ENCODE data around the gene APOA4.

The APOA4 gene

DNA sequence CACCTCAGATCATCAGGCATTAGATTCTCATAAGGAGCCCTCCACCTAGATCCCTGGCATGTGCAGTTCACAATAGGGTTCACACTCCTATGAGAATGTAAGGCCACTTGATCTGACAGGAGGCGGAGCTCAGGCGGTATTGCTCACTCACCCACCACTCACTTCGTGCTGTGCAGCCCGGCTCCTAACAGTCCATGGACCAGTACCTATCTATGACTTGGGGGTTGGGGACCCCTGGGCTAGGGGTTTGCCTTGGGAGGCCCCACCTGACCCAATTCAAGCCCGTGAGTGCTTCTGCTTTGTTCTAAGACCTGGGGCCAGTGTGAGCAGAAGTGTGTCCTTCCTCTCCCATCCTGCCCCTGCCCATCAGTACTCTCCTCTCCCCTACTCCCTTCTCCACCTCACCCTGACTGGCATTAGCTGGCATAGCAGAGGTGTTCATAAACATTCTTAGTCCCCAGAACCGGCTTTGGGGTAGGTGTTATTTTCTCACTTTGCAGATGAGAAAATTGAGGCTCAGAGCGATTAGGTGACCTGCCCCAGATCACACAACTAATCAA lies 8.8 kb upstream of the APOA4 start:
- H3K9me3 ChIP-seq (ENCODE audit: severe bottlenecking), result no peaks in the 10 kb centered on the region
- H3K27ac ChIP-seq, result no peak overlapping the region
- H3K4me3 ChIP-seq (ENCODE audit: low read depth, low read length), result no peak overlapping the region
- DNase-seq, result no peak
- TF ChIP-seq, protein P1, sequence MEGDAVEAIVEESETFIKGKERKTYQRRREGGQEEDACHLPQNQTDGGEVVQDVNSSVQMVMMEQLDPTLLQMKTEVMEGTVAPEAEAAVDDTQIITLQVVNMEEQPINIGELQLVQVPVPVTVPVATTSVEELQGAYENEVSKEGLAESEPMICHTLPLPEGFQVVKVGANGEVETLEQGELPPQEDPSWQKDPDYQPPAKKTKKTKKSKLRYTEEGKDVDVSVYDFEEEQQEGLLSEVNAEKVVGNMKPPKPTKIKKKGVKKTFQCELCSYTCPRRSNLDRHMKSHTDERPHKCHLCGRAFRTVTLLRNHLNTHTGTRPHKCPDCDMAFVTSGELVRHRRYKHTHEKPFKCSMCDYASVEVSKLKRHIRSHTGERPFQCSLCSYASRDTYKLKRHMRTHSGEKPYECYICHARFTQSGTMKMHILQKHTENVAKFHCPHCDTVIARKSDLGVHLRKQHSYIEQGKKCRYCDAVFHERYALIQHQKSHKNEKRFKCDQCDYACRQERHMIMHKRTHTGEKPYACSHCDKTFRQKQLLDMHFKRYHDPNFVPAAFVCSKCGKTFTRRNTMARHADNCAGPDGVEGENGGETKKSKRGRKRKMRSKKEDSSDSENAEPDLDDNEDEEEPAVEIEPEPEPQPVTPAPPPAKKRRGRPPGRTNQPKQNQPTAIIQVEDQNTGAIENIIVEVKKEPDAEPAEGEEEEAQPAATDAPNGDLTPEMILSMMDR (IDR thresholded peaks at IDR 0.05; ENCODE audit: low read depth, low read length), result no peak
- no peaks in the 10 kb centered on the region for H3K36me3 ChIP-seq
- H3K27me3 ChIP-seq (ENCODE audit: insufficient read depth, low read depth, severe bottlenecking), result no peaks in the 10 kb centered on the region

DNA sequence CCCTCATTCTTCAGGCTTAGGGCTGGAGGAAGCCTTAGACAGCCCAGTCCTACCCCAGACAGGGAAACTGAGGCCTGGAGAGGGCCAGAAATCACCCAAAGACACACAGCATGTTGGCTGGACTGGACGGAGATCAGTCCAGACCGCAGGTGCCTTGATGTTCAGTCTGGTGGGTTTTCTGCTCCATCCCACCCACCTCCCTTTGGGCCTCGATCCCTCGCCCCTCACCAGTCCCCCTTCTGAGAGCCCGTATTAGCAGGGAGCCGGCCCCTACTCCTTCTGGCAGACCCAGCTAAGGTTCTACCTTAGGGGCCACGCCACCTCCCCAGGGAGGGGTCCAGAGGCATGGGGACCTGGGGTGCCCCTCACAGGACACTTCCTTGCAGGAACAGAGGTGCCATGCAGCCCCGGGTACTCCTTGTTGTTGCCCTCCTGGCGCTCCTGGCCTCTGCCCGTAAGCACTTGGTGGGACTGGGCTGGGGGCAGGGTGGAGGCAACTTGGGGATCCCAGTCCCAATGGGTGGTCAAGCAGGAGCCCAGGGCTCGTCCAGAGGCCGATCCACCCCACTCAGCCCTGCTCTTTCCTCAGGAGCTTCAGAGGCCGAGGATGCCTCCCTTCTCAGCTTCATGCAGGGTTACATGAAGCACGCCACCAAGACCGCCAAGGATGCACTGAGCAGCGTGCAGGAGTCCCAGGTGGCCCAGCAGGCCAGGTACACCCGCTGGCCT lies 7.2 kb upstream of the APOA4 start:
- Histone ChIP-seq H3K27ac (no peak overlapping the region), H3K9me3 (ENCODE audit: severe bottlenecking) (no peaks in the 10 kb centered on the region), H3K27me3 (ENCODE audit: insufficient read depth, low read depth, severe bottlenecking) (no peaks in the 10 kb centered on the region), H3K4me3 (ENCODE audit: low read depth, low read length) (no peak overlapping the region), H3K36me3 (no peaks in the 10 kb centered on the region)
- TF ChIP-seq, protein P1 (IDR thresholded peaks at IDR 0.05; ENCODE audit: low read depth, low read length), result no peak
- no peak for DNase-seq

DNA sequence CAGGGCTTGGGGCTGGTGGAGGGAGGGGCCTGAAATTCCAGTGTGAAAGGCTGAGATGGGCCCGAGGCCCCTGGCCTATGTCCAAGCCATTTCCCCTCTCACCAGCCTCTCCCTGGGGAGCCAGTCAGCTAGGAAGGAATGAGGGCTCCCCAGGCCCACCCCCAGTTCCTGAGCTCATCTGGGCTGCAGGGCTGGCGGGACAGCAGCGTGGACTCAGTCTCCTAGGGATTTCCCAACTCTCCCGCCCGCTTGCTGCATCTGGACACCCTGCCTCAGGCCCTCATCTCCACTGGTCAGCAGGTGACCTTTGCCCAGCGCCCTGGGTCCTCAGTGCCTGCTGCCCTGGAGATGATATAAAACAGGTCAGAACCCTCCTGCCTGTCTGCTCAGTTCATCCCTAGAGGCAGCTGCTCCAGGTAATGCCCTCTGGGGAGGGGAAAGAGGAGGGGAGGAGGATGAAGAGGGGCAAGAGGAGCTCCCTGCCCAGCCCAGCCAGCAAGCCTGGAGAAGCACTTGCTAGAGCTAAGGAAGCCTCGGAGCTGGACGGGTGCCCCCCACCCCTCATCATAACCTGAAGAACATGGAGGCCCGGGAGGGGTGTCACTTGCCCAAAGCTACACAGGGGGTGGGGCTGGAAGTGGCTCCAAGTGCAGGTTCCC lies 6.5 kb upstream of the APOA4 start, which contains the start of gene APOC3:
Gene APOC3, plus strand, starts transcription at position 383 of the 659 bp plus-strand sequence. CDS start 676 bp downstream, outside the sequence.
- H3K4me3 ChIP-seq (ENCODE audit: low read depth, low read length), result no peak within 1 kb of the TSS
- TF ChIP-seq, protein P1 (IDR thresholded peaks at IDR 0.05; ENCODE audit: low read depth, low read length), result no peak
- H3K27me3 ChIP-seq (ENCODE audit: insufficient read depth, low read depth, severe bottlenecking), result no peaks in the 10 kb centered on the region
- no peaks in the 10 kb centered on the region for H3K9me3 ChIP-seq (ENCODE audit: severe bottlenecking)
- no peak for DNase-seq
- no peaks in the 10 kb centered on the region for H3K36me3 ChIP-seq
- H3K27ac ChIP-seq, result no peak within 1 kb of the TSS

DNA sequence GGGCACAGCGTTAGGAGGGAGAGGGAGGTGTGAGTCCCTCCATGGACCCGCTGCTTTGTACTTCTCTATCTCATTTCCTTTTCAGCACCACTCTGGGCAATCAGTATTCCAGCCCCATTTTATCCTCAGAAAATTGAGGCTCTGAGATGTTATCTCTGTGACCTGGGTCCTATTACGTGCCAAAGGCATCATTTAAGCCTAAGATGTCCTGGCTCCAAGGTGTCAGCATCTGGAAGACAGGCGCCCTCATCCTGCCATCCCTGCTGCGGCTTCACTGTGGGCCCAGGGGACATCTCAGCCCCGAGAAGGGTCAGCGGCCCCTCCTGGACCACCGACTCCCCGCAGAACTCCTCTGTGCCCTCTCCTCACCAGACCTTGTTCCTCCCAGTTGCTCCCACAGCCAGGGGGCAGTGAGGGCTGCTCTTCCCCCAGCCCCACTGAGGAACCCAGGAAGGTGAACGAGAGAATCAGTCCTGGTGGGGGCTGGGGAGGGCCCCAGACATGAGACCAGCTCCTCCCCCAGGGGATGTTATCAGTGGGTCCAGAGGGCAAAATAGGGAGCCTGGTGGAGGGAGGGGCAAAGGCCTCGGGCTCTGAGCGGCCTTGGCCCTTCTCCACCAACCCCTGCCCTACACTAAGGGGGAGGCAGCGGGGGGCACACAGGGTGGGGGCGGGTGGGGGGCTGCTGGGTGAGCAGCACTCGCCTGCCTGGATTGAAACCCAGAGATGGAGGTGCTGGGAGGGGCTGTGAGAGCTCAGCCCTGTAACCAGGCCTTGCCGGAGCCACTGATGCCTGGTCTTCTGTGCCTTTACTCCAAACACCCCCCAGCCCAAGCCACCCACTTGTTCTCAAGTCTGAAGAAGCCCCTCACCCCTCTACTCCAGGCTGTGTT lies 5.8 kb upstream of the APOA4 start:
- DNase-seq, result no peak
- H3K27ac ChIP-seq, result no peak overlapping the region
- no peak overlapping the region for H3K4me3 ChIP-seq (ENCODE audit: low read depth, low read length)
- no peaks in the 10 kb centered on the region for H3K27me3 ChIP-seq (ENCODE audit: insufficient read depth, low read depth, severe bottlenecking)
- TF ChIP-seq, protein P1 (IDR thresholded peaks at IDR 0.05; ENCODE audit: low read depth, low read length), result no peak
- H3K36me3 ChIP-seq, result no peaks in the 10 kb centered on the region
- H3K9me3 ChIP-seq (ENCODE audit: severe bottlenecking), result no peaks in the 10 kb centered on the region

DNA sequence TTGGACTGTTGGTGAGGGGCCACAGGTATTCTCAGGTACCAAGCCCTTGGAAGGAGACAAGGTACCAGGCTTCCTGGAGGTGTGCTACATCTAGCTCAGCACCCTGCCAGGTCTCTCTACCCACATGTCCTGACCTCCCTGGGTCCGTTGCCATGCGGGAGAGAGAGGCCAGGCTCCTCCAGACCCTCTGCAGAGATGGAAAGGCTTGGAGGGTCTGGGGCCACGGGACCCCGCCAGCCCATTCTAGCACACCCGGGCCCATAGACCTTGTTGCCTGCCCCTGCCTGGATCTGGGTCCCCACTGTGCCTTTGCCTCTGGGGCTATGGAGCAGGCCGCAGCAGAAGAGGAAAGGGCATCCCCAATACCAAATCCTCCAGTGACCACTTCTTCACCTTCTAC lies 4.4 kb upstream of the APOA4 start:
- H3K27me3 ChIP-seq (ENCODE audit: insufficient read depth, low read depth, severe bottlenecking), result no peaks in the 10 kb centered on the region
- DNase-seq, result no peak
- no peak overlapping the region for H3K4me3 ChIP-seq (ENCODE audit: low read depth, low read length)
- H3K27ac ChIP-seq, result no peak overlapping the region
- no peaks in the 10 kb centered on the region for H3K36me3 ChIP-seq
- TF ChIP-seq, protein P1 (IDR thresholded peaks at IDR 0.05; ENCODE audit: low read depth, low read length), result no peak
- no peaks in the 10 kb centered on the region for H3K9me3 ChIP-seq (ENCODE audit: severe bottlenecking)
